Endothelial cell of umbilical vein (primary cell): ENCODE results near the gene TM9SF1. TPM values are rescaled to one million over a fixed set of nuclear protein-coding genes. Genes with fewer than 3 reads are reported as not detected.

Experiments used
- BruUV-seq: library from RNA; stranded (reverse); fragments of 400-500 nt; replicated peaks from 2 replicates; lab custom pipeline; 2021; lab: Mats Ljungman, UMichigan
- CTCF ChIA-PET: fragments of 300-600, 350-600 bp; sonication (Branson Sonifier 250); formaldehyde crosslinking; loops from one replicate; lab custom pipeline; 2021; ENCODE audit warnings: antibody characterized with exemption, inconsistent platforms; lab: Charles Lee
- POLR2A ChIA-PET: fragments of 300-600, 350-600 bp; sonication (Branson Sonifier 250); formaldehyde crosslinking; loops from one replicate; lab custom pipeline; 2021; ENCODE audit warnings: antibody characterized with exemption, inconsistent platforms; lab: Charles Lee
- DNase-seq: peaks from one replicate; pipeline ENCODE4 v3.0.0-alpha.2; 2011; ENCODE audit warnings: low read depth, low spot score
- FAIRE-seq: peaks from 2 replicates; lab custom pipeline; 2011; peaks lifted over from hg19 to GRCh38; lab: Jason Lieb, UNC
- H2AFZ ChIP-seq: 2 replicates; pipeline ENCODE4 v1.6.0; 2012; ENCODE audit warnings: low read depth, low read length, control low read depth, inconsistent platforms
- H3K27ac ChIP-seq: 2 replicates; pipeline ENCODE4 v1.5.1; 2011; ENCODE audit warnings: low read depth, mild to moderate bottlenecking, control low read depth, low read length, moderate library complexity; ENCODE audit not compliant: insufficient read depth
- H3K27me3 ChIP-seq, 2 experiments: 2 replicates each; pipeline versions ENCODE4 v1.6.0 to v1.6.1; 2011; ENCODE audit warnings: low read length in 2 of 2, mixed read lengths in 1 of 2; ENCODE audit not compliant: control insufficient read depth in 2 of 2, insufficient read depth in 2 of 2
- H3K36me3 ChIP-seq, 2 experiments: 2 replicates in 1 of 2; 3 replicates in 1 of 2; pipeline ENCODE4 v1.5.1; 2011; ENCODE audit warnings: low read length in 2 of 2, mild to moderate bottlenecking in 1 of 2, moderate library complexity in 1 of 2; ENCODE audit not compliant: control insufficient read depth in 2 of 2, insufficient read depth in 2 of 2; ENCODE audit errors: extremely low read depth in 1 of 2
- H3K4me1 ChIP-seq: 3 replicates; pipeline ENCODE4 v1.5.1; 2011; ENCODE audit warnings: mild to moderate bottlenecking, low read length; ENCODE audit not compliant: control insufficient read depth, insufficient read depth; ENCODE audit errors: extremely low read depth
- H3K4me2 ChIP-seq: 2 replicates; pipeline ENCODE4 v1.6.1; 2011; ENCODE audit warnings: low read length, control low read depth, mixed read lengths; ENCODE audit not compliant: insufficient read depth
- H3K4me3 ChIP-seq, 3 experiments: fragments of 200-600 bp in 1 of 3; sonication (generic), shearing (Covaris generic) in 1 of 3; replicated peaks in 1 of 3; 2 replicates each; pipeline ENCODE4 v1.5.1; 2011 to 2016; ENCODE audit warnings: control low read depth in 3 of 3, low read length in 3 of 3, mild to moderate bottlenecking in 2 of 3, inconsistent platforms in 1 of 3, low read depth in 1 of 3, moderate library complexity in 1 of 3; ENCODE audit not compliant: insufficient read depth in 1 of 3
- H3K79me2 ChIP-seq: 2 replicates; pipeline ENCODE4 v1.6.0; 2012; ENCODE audit warnings: low read length, inconsistent platforms; ENCODE audit not compliant: control insufficient read depth, insufficient read depth
- H3K9ac ChIP-seq: replicated peaks from 2 replicates; pipeline ENCODE3; 2011; ENCODE audit warnings: low read length, control low read depth; ENCODE audit not compliant: insufficient read depth; ENCODE audit errors: extremely low read depth
- H3K9me1 ChIP-seq: replicated peaks from 3 replicates; pipeline ENCODE4 v1.6.0; 2011; ENCODE audit warnings: mild to moderate bottlenecking, low read length; ENCODE audit not compliant: control insufficient read depth, insufficient read depth; ENCODE audit errors: extremely low read depth
- H3K9me3 ChIP-seq: replicated peaks from 2 replicates; pipeline ENCODE4 v1.5.1; 2012; ENCODE audit warnings: low read length, inconsistent platforms; ENCODE audit not compliant: control insufficient read depth, insufficient read depth
- H4K20me1 ChIP-seq: replicated peaks from 2 replicates; pipeline ENCODE3; 2011; ENCODE audit warnings: mild to moderate bottlenecking, low read length; ENCODE audit not compliant: control insufficient read depth, insufficient read depth; ENCODE audit errors: extremely low read depth
- EZH2 ChIP-seq: IDR thresholded peaks from 2 replicates; pipeline ENCODE4 v1.6.1; 2012; ENCODE audit warnings: borderline replicate concordance, low read depth, mild to moderate bottlenecking, moderate library complexity, low read length, inconsistent platforms; ENCODE audit not compliant: severe bottlenecking
- FOS ChIP-seq: IDR thresholded peaks from 2 replicates; pipeline ENCODE4 v1.6.1; 2011; ENCODE audit warnings: mild to moderate bottlenecking, low read length, moderate library complexity, borderline replicate concordance; ENCODE audit not compliant: insufficient read depth
- GATA2 ChIP-seq: IDR thresholded peaks from 2 replicates; pipeline ENCODE4 v1.7.0; 2011; ENCODE audit warnings: low read depth, mild to moderate bottlenecking, moderate library complexity, mixed read lengths, low read length; ENCODE audit not compliant: insufficient read length, insufficient read depth
- JUN ChIP-seq: IDR thresholded peaks from 2 replicates; pipeline ENCODE4 v1.6.1; 2011; ENCODE audit warnings: borderline replicate concordance, low read depth; ENCODE audit not compliant: insufficient read length, insufficient read depth
- MYC ChIP-seq: IDR thresholded peaks from one replicate; pipeline ENCODE4 v1.6.1; 2011; ENCODE audit warnings: mild to moderate bottlenecking, low read depth, low read length
- POLR2A ChIP-seq: IDR thresholded peaks from 2 replicates; pipeline ENCODE4 v1.6.1; 2012; ENCODE audit warnings: low read depth, mild to moderate bottlenecking, control low read depth, low read length
- POLR2AphosphoS5 ChIP-seq: IDR thresholded peaks from 2 replicates; pipeline ENCODE4 v1.6.1; 2012; ENCODE audit warnings: low read depth, mild to moderate bottlenecking, control low read depth, low read length, moderate library complexity; ENCODE audit not compliant: insufficient read depth
- dilution Hi-C: fragments of 300-500 bp; cut with MboI; formaldehyde crosslinking; loops from one replicate; pipeline ENCODE4 v1.15.0; 2019; ENCODE audit warnings: low sequenced_read_pairs; ENCODE audit not compliant: extremely low pct_ligation_motif_present
- intact Hi-C: fragments of 100-400 bp; cut with micrococcal nuclease; formaldehyde crosslinking; loops from one replicate; pipeline ENCODE4 v1.10.0; 2022
- polyA plus RNA-seq, 4 experiments: library from polyadenylated mRNA; depleted of rRNA in 3 of 4; stranded (reverse) in 3 of 4; unstranded in 1 of 4; fragments of >200 nt; gene quantifications; 2 replicates each; pipeline versions ENCODE4 v1.2.1 to v1.2.3, GENCODE V29; 2011 to 2012; ENCODE audit warnings: missing spikeins in 1 of 4
- total RNA-seq: library from RNA; stranded (reverse); gene quantifications from 2 replicates; pipeline ENCODE4 v1.2.3, GENCODE V29; 2021
- TF ChIP-seq, protein P1 (sequence below), 2 donors: IDR thresholded peaks; 1 replicate in 1 of 2; 2 replicates in 1 of 2; pipeline ENCODE4 v1.5.1; 2011; ENCODE audit warnings: low read length in 2 of 2, mild to moderate bottlenecking in 2 of 2, moderate library complexity in 2 of 2, control low read depth in 1 of 2, inconsistent platforms in 1 of 2, low read depth in 1 of 2; ENCODE audit not compliant: insufficient read depth in 1 of 2; ENCODE audit errors: extremely low read depth in 1 of 2
- TF ChIP-seq, protein P2 (sequence below): IDR thresholded peaks from 2 replicates; pipeline ENCODE4 v1.6.1; 2011; ENCODE audit not compliant: insufficient read depth, insufficient read length

The TM9SF1 gene
- total and polyA plus RNA-seq, 2 donors (not counting 3 experiments of a cell fraction or from before 2014, with no cell fraction given): 60.7 to 71.5 TPM

- H2AFZ ChIP-seq: no peak overlapping the region
- dilution Hi-C loops (no loop called here), intact Hi-C loops (no loop called here)
- H3K4me2 ChIP-seq: no peak overlapping the region
- H3K27ac ChIP-seq: no peak overlapping the region
- H3K36me3 ChIP-seq: peaks cover 0 to 40% of the 10 kb centered on the region in 2 experiments
- H3K9me1 ChIP-seq: no peaks in the 10 kb centered on the region
- H3K79me2 ChIP-seq: no peaks in the 10 kb centered on the region
- no peak overlapping the region for H3K9ac ChIP-seq
- BruUV-seq: no TSS peak
- POLR2A ChIA-PET: no interaction called here
- CTCF ChIA-PET: interaction anchor here (1.9 kb wide), 1 partner anchor 115 kb away, joined by 7 read pairs; no protein-coding TSS in a partner anchor
- DNase-seq (no peak), FAIRE-seq (no peak)
- no peak overlapping the region for H3K4me3 ChIP-seq
- no peaks in the 10 kb centered on the region for H3K27me3 ChIP-seq
- H4K20me1 ChIP-seq: no peaks in the 10 kb centered on the region
- H3K4me1 ChIP-seq: no peaks in the 10 kb centered on the region
- TF ChIP-seq, protein P1, sequence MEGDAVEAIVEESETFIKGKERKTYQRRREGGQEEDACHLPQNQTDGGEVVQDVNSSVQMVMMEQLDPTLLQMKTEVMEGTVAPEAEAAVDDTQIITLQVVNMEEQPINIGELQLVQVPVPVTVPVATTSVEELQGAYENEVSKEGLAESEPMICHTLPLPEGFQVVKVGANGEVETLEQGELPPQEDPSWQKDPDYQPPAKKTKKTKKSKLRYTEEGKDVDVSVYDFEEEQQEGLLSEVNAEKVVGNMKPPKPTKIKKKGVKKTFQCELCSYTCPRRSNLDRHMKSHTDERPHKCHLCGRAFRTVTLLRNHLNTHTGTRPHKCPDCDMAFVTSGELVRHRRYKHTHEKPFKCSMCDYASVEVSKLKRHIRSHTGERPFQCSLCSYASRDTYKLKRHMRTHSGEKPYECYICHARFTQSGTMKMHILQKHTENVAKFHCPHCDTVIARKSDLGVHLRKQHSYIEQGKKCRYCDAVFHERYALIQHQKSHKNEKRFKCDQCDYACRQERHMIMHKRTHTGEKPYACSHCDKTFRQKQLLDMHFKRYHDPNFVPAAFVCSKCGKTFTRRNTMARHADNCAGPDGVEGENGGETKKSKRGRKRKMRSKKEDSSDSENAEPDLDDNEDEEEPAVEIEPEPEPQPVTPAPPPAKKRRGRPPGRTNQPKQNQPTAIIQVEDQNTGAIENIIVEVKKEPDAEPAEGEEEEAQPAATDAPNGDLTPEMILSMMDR (IDR thresholded peaks at IDR 0.05; ENCODE audit: extremely low read depth in 1 of 2, insufficient read depth in 1 of 2, low read depth in 1 of 2, low read length in 2 of 2): no peak
- TF ChIP-seq MYC: no peak
- no peak for TF ChIP-seq EZH2
- TF ChIP-seq, protein P2, sequence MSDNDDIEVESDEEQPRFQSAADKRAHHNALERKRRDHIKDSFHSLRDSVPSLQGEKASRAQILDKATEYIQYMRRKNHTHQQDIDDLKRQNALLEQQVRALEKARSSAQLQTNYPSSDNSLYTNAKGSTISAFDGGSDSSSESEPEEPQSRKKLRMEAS: no peak
- TF ChIP-seq FOS: no peak
- no peak for TF ChIP-seq GATA2
- no peak for TF ChIP-seq POLR2A
- TF ChIP-seq JUN: no peak
- TF ChIP-seq POLR2AphosphoS5: no peak
- no peaks in the 10 kb centered on the region for H3K9me3 ChIP-seq
These were observed 12.9 kb downstream of the TM9SF1 start for GRCh38 chr14:24182110-24182882.
